CD4-positive, CD25-positive, alpha-beta regulatory T cell (primary cell): Measurements from ENCODE around the gene LMNTD2. TPM values are rescaled to one million over a fixed set of nuclear protein-coding genes. Genes with fewer than 3 reads are reported as not detected.

Experiments
- ATAC-seq, 2 donors: fragments of 150-1000 bp; cut with Tn5 transposase; one replicate each; pipeline ENCODE4 v1.10.0; 2021; ENCODE audit warnings: low read depth in 2 of 2, moderate number of reproducible peaks in 2 of 2, moderate library complexity in 1 of 2
- DNase-seq, 3 donors: peaks; one replicate each; pipeline versions ENCODE4 v3.0.0 to v3.0.0-alpha.2; 2012 to 2022; ENCODE audit warnings: mixed read lengths in 1 of 3
- H3K27ac ChIP-seq: one replicate; pipeline ENCODE4 v1.7.0; 2013; ENCODE audit warnings: mild to moderate bottlenecking, low read length; ENCODE audit not compliant: insufficient read depth, poor library complexity, severe bottlenecking
- H3K27me3 ChIP-seq: one replicate; pipeline ENCODE4 v1.7.0; 2013; ENCODE audit warnings: low read length; ENCODE audit not compliant: control insufficient read depth, insufficient read depth
- H3K36me3 ChIP-seq: one replicate; pipeline ENCODE4 v1.7.0; 2013; ENCODE audit warnings: mild to moderate bottlenecking, low read length, moderate library complexity; ENCODE audit not compliant: control insufficient read depth, insufficient read depth
- H3K4me1 ChIP-seq: 2 replicates; pipeline ENCODE4 v1.7.0; 2013; ENCODE audit warnings: mild to moderate bottlenecking, low read length; ENCODE audit not compliant: insufficient read depth, control insufficient read depth, poor library complexity, severe bottlenecking
- H3K4me3 ChIP-seq: one replicate; pipeline ENCODE4 v1.7.0; 2013; ENCODE audit warnings: low read depth, mild to moderate bottlenecking, low read length, moderate library complexity
- H3K9me3 ChIP-seq, 2 experiments: 1 replicate in 1 of 2; 2 replicates in 1 of 2; pipeline ENCODE4 v1.7.0; 2013; ENCODE audit warnings: low read length in 2 of 2, mild to moderate bottlenecking in 1 of 2, moderate library complexity in 1 of 2; ENCODE audit not compliant: control insufficient read depth in 2 of 2
- H3K27ac Mint-ChIP-seq, 3 donors: one replicate each; pipeline ENCODE4 v1.8.0; 2020 to 2022; ENCODE audit warnings: mild to moderate bottlenecking in 3 of 3, mixed read lengths in 3 of 3, moderate library complexity in 2 of 3
- H3K27me3 Mint-ChIP-seq: one replicate; pipeline ENCODE4 v1.8.0; 2022; ENCODE audit warnings: mild to moderate bottlenecking, mixed read lengths
- H3K36me3 Mint-ChIP-seq: one replicate; pipeline ENCODE4 v1.8.0; 2020; ENCODE audit warnings: mixed read lengths
- H3K4me1 Mint-ChIP-seq, 4 donors: one replicate each; pipeline ENCODE4 v1.8.0; 2020 to 2022; ENCODE audit warnings: mixed read lengths in 4 of 4, mild to moderate bottlenecking in 1 of 4
- H3K4me3 Mint-ChIP-seq, 4 donors: one replicate each; pipeline ENCODE4 v1.8.0; 2020 to 2022; ENCODE audit warnings: mild to moderate bottlenecking in 4 of 4, mixed read lengths in 4 of 4, moderate library complexity in 3 of 4
- H3K9me3 Mint-ChIP-seq, 7 donors: one replicate each; pipeline ENCODE4 v1.8.0; 2020 to 2022; ENCODE audit warnings: mixed read lengths in 7 of 7, mild to moderate bottlenecking in 3 of 7, moderate library complexity in 2 of 7
- polyA plus RNA-seq, 4 donors: library from polyadenylated mRNA; unstranded; fragments of 300-500 nt; fragmentation: Illumina TruSeq; gene quantifications; one replicate each; pipeline ENCODE4 v1.2.3, GENCODE V29; 2021
- total RNA-seq: library from RNA; stranded (reverse); gene quantifications from one replicate; pipeline ENCODE4 v1.2.3, GENCODE V29; 2022

Gene LMNTD2
- total and polyA plus RNA-seq, 5 donors from 2014 or later: 0.79 to 5.1 (median 1.1) TPM

DNA sequence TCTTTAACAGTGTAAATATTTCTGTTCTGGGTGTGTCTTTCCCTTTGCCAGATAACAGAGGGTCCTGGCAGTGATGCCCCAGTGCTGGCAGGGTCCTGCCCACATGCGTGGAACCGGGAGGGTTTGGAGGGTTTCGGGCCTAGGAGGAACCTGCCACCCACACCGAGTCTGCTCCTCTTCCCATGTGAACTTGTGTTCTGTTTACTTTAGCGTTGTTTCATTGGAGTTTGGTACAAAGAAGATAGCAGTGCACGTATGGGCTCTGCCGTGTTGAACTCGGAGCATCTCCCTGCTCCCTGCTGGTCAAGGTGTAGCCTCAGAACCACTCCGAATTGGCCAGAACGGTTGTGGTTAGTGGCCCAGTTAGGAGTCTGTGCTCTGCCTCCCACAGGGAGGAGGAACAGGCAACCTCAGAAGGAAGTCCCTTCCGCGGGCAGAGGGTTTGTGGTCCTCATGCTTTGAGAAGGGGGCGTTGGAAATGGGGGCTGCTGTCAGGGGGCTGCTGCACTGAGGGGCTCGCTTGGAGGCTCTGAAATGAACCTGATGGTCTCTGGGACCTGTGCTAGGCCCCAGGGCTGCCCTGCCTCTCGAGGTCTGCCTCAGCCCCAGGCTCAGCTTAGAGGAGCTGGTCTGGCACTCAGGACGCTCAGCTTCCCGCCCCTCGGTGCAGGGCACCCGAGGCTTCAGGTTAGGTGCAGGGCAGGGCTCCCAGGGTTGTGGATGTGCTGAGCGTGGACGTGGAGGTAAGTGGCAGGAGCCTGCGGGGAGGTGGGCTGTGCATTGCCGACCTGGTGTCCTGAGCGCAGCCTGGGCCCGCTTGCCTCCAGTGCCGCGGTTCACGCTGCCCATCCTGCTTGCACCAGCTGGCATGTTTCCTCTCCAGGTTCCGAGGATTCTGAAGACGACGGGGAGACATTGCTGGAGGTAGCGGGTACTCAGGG, 26.1 kb upstream of the LMNTD2 start:
- H3K27ac ChIP-seq: peak overlapping the region; percentile 74
- H3K4me1 ChIP-seq: peaks cover 16% of the 10 kb centered on the region
- H3K9me3 ChIP-seq: no peaks in the 10 kb centered on the region
- H3K4me3 Mint-ChIP-seq: peak overlapping the region in 1 of 4 donors; percentile 9
- no peaks in the 10 kb centered on the region for H3K27me3 ChIP-seq
- ATAC-seq: no peak
- peaks cover 31% of the 10 kb centered on the region for H3K36me3 Mint-ChIP-seq
- no peak for DNase-seq
- no peak overlapping the region for H3K4me3 ChIP-seq
- no peaks in the 10 kb centered on the region for H3K27me3 Mint-ChIP-seq
- H3K27ac Mint-ChIP-seq: peak overlapping the region in 2 of 3 donors; percentile 44 to 99
- H3K36me3 ChIP-seq: peaks cover 71% of the 10 kb centered on the region
- H3K4me1 Mint-ChIP-seq: peaks cover 0 to 29% (median 12%) of the 10 kb centered on the region in 4 donors
- H3K9me3 Mint-ChIP-seq: peaks cover 0 to 1% (median 0%) of the 10 kb centered on the region in 7 donors

DNA sequence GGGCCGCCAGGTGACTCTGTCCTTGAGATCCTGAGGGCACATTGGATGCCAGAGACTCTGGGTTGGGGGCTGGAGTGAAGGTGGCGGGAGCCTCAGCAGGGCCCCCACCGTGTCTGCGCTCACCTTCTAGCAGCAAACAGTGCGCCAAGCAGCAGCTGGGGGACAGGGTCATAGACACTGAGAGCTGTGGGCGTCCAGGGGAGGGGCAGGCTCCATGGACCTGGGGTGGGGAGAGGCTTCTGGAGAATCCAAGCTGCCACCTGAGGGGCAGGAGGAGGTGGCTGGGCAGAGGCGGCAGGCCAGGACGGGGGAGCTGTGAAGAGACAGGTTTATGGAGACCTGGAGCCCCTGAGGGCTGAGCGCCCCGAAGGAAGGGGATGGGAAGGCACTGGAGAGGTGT, 23.7 kb upstream of the LMNTD2 start:
- no peak overlapping the region for H3K27ac Mint-ChIP-seq
- ATAC-seq (no peak), DNase-seq (no peak)
- Histone ChIP-seq H3K9me3 (no peaks in the 10 kb centered on the region), H3K36me3 (peaks cover 59% of the 10 kb centered on the region), H3K4me1 (peaks cover 22% of the 10 kb centered on the region), H3K4me3 (no peak overlapping the region), H3K27ac (no peak overlapping the region), H3K27me3 (no peaks in the 10 kb centered on the region)
- H3K27me3 Mint-ChIP-seq: no peaks in the 10 kb centered on the region
- peaks cover 0 to 2% (median 0%) of the 10 kb centered on the region in 7 donors for H3K9me3 Mint-ChIP-seq
- H3K36me3 Mint-ChIP-seq: peaks cover 18% of the 10 kb centered on the region
- no peak overlapping the region for H3K4me3 Mint-ChIP-seq
- peaks cover 0 to 39% (median 17%) of the 10 kb centered on the region in 4 donors for H3K4me1 Mint-ChIP-seq

DNA sequence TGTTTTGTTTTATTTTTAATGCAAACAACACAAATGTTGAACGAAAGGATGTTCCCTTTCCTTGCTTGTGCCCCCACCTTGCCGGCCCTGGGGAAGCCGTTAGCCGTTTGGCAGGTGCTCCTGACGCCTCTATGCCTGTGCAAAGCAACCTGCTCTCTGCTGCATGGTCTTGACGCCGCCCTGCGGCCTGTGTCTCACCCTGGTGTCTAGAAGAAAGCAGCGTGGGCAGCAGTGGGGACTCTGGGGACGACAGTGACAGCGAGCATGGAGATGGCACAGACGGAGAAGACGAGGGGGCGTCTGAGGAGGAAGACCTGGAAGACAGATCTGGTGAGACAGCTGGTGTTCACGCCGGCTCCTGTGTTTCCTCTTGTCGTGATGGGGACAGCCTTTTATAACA, 21.2 kb upstream of the LMNTD2 start:
- DNase-seq (no peak), ATAC-seq (no peak)
- Mint-ChIP-seq H3K27me3 (no peaks in the 10 kb centered on the region), H3K27ac (no peak overlapping the region), H3K36me3 (peaks cover 5% of the 10 kb centered on the region), H3K4me1 (peaks cover 0 to 46% (median 9%) of the 10 kb centered on the region in 4 donors), H3K4me3 (peak overlapping the region in 1 of 4 donors; percentile 52), H3K9me3 (peaks cover 0 to 2% (median 0%) of the 10 kb centered on the region in 7 donors)
- no peak overlapping the region for H3K4me3 ChIP-seq
- H3K9me3 ChIP-seq: no peaks in the 10 kb centered on the region
- no peaks in the 10 kb centered on the region for H3K27me3 ChIP-seq
- peaks cover 31% of the 10 kb centered on the region for H3K4me1 ChIP-seq
- peaks cover 38% of the 10 kb centered on the region for H3K36me3 ChIP-seq
- no peak overlapping the region for H3K27ac ChIP-seq

DNA sequence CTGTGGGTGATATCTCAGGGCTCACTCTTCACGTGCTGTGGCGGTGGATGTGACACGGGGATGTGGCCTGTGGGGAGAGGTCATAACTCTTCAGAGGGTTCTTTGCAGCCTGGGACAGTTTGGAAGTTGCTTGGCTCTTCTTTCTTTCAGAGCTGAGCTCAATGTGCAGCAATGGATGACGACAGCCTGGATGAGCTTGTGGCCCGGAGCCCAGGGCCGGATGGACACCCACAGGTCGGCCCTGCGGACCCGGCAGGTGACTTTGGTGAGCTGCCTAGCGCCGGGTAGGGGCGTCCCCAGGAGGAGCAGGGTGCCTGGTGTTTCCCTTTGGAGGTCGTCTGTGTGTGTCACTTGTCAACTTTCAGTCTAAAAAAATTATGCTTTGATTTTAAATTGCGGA, 20.8 kb upstream of the LMNTD2 start:
- Mint-ChIP-seq H3K4me1 (peaks cover 0 to 44% (median 9%) of the 10 kb centered on the region in 4 donors), H3K4me3 (peak overlapping the region in 2 of 4 donors; percentile 52 to 62), H3K9me3 (peaks cover 0 to 2% (median 0%) of the 10 kb centered on the region in 7 donors), H3K27me3 (no peaks in the 10 kb centered on the region), H3K36me3 (peaks cover 3% of the 10 kb centered on the region), H3K27ac (no peak overlapping the region)
- Histone ChIP-seq H3K27me3 (no peaks in the 10 kb centered on the region), H3K9me3 (no peaks in the 10 kb centered on the region), H3K27ac (no peak overlapping the region), H3K4me1 (peaks cover 31% of the 10 kb centered on the region), H3K4me3 (no peak overlapping the region), H3K36me3 (peaks cover 34% of the 10 kb centered on the region)
- ATAC-seq: no peak
- no peak for DNase-seq

DNA sequence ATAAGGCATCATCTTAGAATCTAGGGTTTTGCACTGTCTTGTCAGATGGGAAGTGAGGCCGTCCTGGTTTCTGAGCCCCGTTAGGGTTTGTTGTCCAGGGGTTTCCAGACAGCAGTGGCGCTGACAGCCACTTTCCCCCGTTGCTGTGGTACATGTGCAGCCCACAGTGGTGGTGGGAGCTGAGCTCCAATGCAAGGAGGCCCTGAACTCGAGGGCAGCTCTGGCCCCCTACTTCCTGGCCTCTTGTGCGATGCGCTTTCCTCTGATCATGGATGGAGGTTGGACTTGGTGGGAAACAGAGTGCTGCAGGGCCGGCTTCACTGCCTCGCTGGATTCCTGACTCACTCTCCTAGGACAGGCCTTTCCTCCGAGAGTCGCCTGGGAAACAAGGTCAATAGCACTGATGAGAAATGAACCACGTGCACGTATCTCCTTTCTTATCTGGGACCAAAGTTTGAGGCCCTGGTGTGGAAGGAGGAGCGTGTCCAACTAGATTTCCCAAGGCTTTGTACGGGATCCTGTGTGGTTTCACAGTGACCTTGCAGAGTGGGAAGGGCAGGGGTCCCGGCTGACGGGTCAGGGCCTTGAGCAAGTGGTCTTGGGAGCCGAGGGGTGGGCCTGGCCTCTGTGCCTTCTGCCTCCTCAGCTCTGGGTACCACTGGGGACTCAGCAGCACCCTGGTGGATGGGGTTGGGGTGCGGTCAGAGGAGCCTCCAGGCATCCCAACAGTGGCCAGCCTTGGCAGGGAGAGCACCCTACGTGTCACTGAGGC, 19.5 kb upstream of the LMNTD2 start:
- H3K4me1 ChIP-seq: peaks cover 37% of the 10 kb centered on the region
- ATAC-seq: no peak

DNA sequence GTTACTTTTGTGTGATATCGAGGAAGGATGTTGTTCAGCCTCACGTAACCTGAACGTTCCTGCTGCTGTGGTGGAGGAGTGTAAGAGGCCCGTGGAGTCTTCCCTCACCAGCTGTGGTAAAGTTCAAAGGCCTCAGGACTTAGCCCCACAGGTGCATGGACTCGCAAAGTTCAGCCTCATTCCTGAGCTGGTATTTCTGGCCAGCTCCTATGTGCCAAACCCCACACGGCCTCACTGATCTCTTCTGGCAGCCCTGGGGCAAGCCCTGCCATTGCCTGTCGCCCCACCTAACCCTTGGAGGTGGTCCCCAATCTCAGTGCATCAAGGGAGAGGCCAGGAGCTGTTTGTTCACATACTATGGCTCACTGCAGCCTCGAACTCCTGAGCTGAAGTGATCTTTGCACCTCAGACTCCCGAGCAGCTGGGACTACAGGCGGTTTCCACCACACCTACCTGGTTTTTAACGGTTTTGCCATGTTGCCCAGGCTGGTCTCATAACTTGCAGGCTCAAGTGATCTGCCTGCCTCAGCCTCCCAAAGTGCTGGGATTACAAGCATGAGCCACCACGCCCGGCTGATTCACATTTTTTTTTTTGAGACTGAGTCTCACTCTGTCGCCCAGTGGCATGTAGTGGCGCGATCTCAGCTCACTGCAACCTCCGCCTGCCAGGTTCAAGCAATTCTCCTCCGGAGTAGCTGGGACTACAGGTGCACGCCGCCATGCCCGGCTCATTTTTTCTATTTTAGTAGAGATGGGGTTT, 17.9 kb upstream of the LMNTD2 start:
- H3K9me3 ChIP-seq: no peaks in the 10 kb centered on the region
- DNase-seq: no peak
- ATAC-seq: no peak
- H3K9me3 Mint-ChIP-seq: peaks cover 0 to 2% (median 0%) of the 10 kb centered on the region in 7 donors
- peaks cover 18% of the 10 kb centered on the region for H3K36me3 ChIP-seq
- peak overlapping the region; percentile 79 to 91 (median 86) for H3K4me3 Mint-ChIP-seq
- no peaks in the 10 kb centered on the region for H3K27me3 ChIP-seq
- H3K4me3 ChIP-seq: peak overlapping the region; percentile 83
- H3K36me3 Mint-ChIP-seq: no peaks in the 10 kb centered on the region
- no peak overlapping the region for H3K27ac ChIP-seq
- H3K27me3 Mint-ChIP-seq: peaks cover 5% of the 10 kb centered on the region
- peaks cover 4 to 57% (median 21%) of the 10 kb centered on the region in 4 donors for H3K4me1 Mint-ChIP-seq
- H3K4me1 ChIP-seq: peaks cover 48% of the 10 kb centered on the region
- H3K27ac Mint-ChIP-seq: no peak overlapping the region

More for the DNA sequence above, 19.5 kb upstream of the LMNTD2 start:
- Mint-ChIP-seq H3K4me3 (peak overlapping the region in 3 of 4 donors; percentile 32 to 79 (median 53)), H3K4me1 (peaks cover 0 to 45% (median 11%) of the 10 kb centered on the region in 4 donors), H3K9me3 (peaks cover 0 to 3% (median 0%) of the 10 kb centered on the region in 7 donors), H3K27me3 (peaks cover 2% of the 10 kb centered on the region), H3K36me3 (no peaks in the 10 kb centered on the region), H3K27ac (no peak overlapping the region)
- Histone ChIP-seq H3K9me3 (no peaks in the 10 kb centered on the region), H3K4me3 (no peak overlapping the region), H3K27me3 (no peaks in the 10 kb centered on the region), H3K27ac (no peak overlapping the region), H3K36me3 (peaks cover 30% of the 10 kb centered on the region)
- DNase-seq: no peak

DNA sequence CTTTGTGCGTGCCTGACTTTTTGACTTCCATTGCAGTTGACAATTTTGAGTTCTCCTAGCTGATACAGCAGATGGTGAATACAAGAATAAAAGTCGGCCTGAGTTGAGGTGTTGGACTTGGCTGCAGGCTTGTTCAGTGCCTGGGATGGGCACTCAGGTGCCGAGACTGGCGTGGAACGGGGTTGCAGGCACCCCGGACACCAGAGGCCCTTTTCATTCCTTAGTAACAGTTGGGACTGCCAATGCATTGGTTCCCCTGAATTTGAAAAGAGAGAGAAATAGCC, 17.0 kb upstream of the LMNTD2 start:
- H3K9me3 ChIP-seq: no peaks in the 10 kb centered on the region
- H3K36me3 ChIP-seq: peaks cover 11% of the 10 kb centered on the region
- peak overlapping the region; percentile 83 for H3K4me3 ChIP-seq
- Mint-ChIP-seq H3K9me3 (peaks cover 0 to 2% (median 0%) of the 10 kb centered on the region in 7 donors), H3K4me1 (peaks cover 4 to 60% (median 21%) of the 10 kb centered on the region in 4 donors), H3K4me3 (peak overlapping the region; percentile 86 to 91 (median 88)), H3K27me3 (peaks cover 5% of the 10 kb centered on the region), H3K36me3 (no peaks in the 10 kb centered on the region), H3K27ac (peak overlapping the region; percentile 68 to 74 (median 71))
- ATAC-seq (no peak), DNase-seq (no peak)
- H3K4me1 ChIP-seq: peaks cover 48% of the 10 kb centered on the region
- H3K27ac ChIP-seq: no peak overlapping the region
- H3K27me3 ChIP-seq: no peaks in the 10 kb centered on the region
